GM12873 (cell line): ENCODE data around the gene ISG20.
A peak's percentile ranks its signal among the peaks of the same experiment; 100 is the strongest.

ENCODE experiments used
- CTCF ChIP-seq: IDR thresholded peaks from 2 replicates; pipeline ENCODE4 v1.5.1; 2012; ENCODE audit warnings: low read depth, mild to moderate bottlenecking, moderate library complexity, low read length, control low read depth; ENCODE audit not compliant: insufficient read depth; ENCODE audit errors: missing control alignments

The ISG20 gene

GRCh38 chr15:88697276-88697675 is 58.5 kb downstream of the ISG20 start:
- no peak for TF ChIP-seq CTCF

- no peak for TF ChIP-seq CTCF
Measured at GRCh38 chr15:88699861-88700260, 61.0 kb downstream of the ISG20 start.

GRCh38 chr15:88700716-88701115 is 61.9 kb downstream of the ISG20 start:
- TF ChIP-seq CTCF = no peak

GRCh38 chr15:88701561-88702095 is 62.8 kb downstream of the ISG20 start:
- peak; percentile 74 for TF ChIP-seq CTCF

GRCh38 chr15:88702983-88703382 is 64.2 kb downstream of the ISG20 start:
- TF ChIP-seq CTCF = no peak

GRCh38 chr15:88703533-88703932 is 64.7 kb downstream of the ISG20 start:
- TF ChIP-seq CTCF = no peak

GRCh38 chr15:88704791-88705768 is 66.3 kb downstream of the ISG20 start:
- TF ChIP-seq CTCF = no peak
